ENCODE data around the gene PERCC1.
A peak's percentile ranks its signal among the peaks of the same experiment; 100 is the strongest.

Gene PERCC1

DNA sequence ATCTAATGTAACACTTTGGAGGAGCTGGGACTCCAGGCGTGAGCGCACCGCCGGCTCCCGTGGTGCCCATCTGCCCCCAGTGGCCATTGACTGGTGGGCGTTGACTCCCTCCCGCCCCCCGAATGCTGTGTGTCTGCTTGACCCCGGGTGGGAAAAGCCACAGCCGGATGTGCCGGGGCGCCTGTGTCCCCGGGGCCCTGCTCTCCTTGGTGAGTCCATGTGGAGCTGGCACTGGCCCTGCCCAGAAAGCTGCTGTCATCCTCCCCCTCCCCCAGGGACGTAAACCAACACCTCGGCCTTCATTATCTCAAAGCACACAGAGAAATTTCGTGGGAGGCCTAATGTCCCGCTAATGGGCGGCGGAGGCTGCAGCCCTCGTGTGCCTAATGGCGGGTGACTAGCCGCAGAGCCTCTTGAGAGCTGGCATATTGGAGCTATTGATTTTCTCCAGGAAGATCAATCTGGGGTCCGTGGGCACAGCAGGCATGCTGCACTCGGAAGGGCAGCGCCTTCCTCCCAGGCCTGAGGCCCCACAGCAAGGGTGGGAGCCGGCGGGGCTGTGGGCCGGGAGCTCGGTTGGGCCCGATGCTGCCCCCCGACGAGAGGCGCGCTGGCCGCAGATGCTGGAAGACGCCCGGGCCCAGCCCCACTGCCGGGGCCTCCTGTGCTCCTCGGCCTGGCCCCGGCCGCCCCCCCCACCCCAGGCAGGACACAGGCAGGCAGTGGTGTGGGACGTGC lies 4.0 kb upstream of the PERCC1 start:
- ATAC-seq (no peak), DNase-seq (no peak)
- H3K4me1 Mint-ChIP-seq: peaks cover 32% of the 10 kb centered on the region
- peak overlapping the region in 1 of 2 donors; percentile 59 for H3K27ac Mint-ChIP-seq
- H3K4me3 Mint-ChIP-seq: no peak overlapping the region
- no peaks in the 10 kb centered on the region for H3K9me3 Mint-ChIP-seq
- H3K27me3 Mint-ChIP-seq: peaks cover 8% of the 10 kb centered on the region

GRCh38 chr16:1427473-1428461 lies 3.1 kb upstream of the PERCC1 start:
- peak overlapping the region; percentile 46 to 67 for H3K27ac Mint-ChIP-seq
- ATAC-seq (no peak), DNase-seq (no peak)
- H3K27me3 Mint-ChIP-seq: peaks cover 8% of the 10 kb centered on the region
- H3K9me3 Mint-ChIP-seq: no peaks in the 10 kb centered on the region
- H3K4me1 Mint-ChIP-seq: peaks cover 32% of the 10 kb centered on the region
- H3K4me3 Mint-ChIP-seq: peak overlapping the region in 1 of 2 donors; percentile 33

- DNase-seq: peak; percentile 63 to 74
- ATAC-seq: peak; percentile 76
- Mint-ChIP-seq H3K4me1 (peaks cover 25% of the 10 kb centered on the region), H3K4me3 (peak overlapping the region in 1 of 2 donors; percentile 33), H3K27me3 (peaks cover 8% of the 10 kb centered on the region), H3K27ac (peak overlapping the region; percentile 46 to 67), H3K9me3 (no peaks in the 10 kb centered on the region)
These were observed 2.4 kb upstream of the PERCC1 start for GRCh38 chr16:1428511-1428910.

DNA sequence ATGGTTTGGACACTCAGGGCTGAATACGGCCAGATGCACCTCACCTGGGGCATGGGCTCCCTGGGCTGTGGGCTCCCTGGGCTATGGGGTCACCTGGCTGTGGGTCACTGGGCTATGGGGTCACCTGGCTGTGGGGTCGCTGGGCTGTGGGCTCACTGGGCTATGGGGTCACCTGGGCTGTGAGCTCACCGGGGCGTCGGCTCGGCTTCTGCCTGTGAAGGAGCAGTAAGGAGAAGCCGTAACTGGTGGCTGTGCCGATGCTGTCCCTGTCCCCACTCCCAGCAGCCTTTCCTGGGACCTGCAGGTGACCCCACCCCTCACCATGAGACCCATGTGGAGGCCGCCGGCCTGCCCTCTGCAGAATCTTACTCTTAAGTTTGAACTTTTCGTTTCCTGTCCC lies 1.9 kb upstream of the PERCC1 start:
- no peak for ATAC-seq
- peaks cover 8% of the 10 kb centered on the region for H3K27me3 Mint-ChIP-seq
- H3K27ac Mint-ChIP-seq: peak overlapping the region; percentile 30 to 71
- no peaks in the 10 kb centered on the region for H3K9me3 Mint-ChIP-seq
- H3K4me3 Mint-ChIP-seq: peak overlapping the region in 1 of 2 donors; percentile 52
- H3K4me1 Mint-ChIP-seq: peaks cover 22% of the 10 kb centered on the region
- DNase-seq: no peak

GRCh38 chr16:1429631-1430030 lies 1.2 kb upstream of the PERCC1 start:
- no peak for DNase-seq
- Mint-ChIP-seq H3K4me3 (peak overlapping the region in 1 of 2 donors; percentile 41), H3K4me1 (peaks cover 22% of the 10 kb centered on the region), H3K27ac (peak overlapping the region in 1 of 2 donors; percentile 78), H3K9me3 (no peaks in the 10 kb centered on the region), H3K27me3 (peaks cover 8% of the 10 kb centered on the region)
- no peak for ATAC-seq

DNA sequence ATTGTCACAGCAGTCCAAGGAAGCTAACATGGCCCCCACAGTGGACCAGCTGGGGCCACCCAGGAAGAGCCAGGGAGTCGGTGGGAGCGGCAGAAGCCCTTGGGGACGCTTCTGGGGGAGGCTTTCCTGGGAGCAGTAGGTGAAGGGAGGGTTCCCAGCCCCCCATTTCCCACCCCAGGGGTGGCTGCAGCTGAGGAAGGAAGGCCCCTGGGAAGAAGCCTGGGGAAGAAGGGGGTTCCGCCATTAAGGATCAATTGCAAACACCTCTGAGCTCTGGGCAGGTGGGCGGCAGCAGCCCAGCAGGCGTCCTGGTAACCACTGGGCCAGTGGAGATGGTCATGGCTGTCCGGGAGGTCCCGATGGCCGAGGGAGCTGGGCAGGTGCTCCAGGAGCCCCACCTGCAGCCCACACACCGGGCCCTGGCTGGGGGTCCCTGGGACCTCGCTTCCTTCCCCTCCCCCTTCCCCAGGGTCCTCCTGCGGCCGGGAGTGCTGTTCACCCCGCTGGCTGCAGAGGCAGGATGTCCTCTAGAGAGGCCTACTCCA lies 592 bp upstream of the PERCC1 start:
- peak overlapping the region in 1 of 2 donors; percentile 41 for H3K4me3 Mint-ChIP-seq
- ATAC-seq: no peak
- peaks cover 8% of the 10 kb centered on the region for H3K27me3 Mint-ChIP-seq
- DNase-seq: no peak
- H3K9me3 Mint-ChIP-seq: no peaks in the 10 kb centered on the region
- H3K27ac Mint-ChIP-seq: no peak overlapping the region
- H3K4me1 Mint-ChIP-seq: peaks cover 22% of the 10 kb centered on the region

DNA sequence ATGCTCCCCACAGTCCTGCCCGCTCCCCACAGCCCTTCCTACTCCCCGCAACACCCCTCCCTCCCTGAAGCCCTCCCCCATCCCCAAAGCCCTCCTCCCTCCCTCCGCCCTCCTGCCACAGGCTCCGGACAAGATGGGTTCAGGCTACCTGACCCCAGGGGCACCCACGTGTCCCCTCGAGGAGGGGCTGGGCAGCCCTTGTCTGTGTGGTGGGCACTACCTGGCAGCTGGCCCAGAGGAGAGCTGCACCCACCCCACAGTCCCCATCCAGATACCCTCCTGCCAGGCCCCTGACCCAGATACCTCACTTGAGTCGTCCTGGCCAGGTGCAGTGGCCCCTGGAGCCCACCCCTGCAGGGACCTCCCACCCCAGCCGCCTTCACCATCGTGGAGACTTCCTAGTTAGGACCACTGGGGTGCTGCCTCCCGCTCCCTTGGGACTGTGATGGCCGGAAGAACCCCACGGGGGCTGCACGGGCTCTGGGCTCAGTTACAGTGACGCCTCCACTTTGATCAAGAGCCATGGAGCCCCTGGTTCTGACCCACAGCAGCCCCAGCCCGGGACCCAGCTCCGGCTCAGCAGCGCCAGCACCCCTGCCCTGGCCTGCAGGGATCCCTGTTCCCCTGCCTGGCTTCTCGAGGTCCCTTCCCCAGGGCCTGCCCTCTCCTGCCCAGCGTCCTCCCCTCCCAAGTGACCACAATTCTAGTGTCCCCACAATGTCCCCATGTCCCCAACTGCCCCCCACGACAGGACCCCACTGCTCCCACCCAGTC lies 806 bp downstream of the PERCC1 start:
- no peaks in the 10 kb centered on the region for H3K9me3 Mint-ChIP-seq
- peak overlapping the region; percentile 72 to 81 for H3K4me3 Mint-ChIP-seq
- H3K27ac Mint-ChIP-seq: peak overlapping the region; percentile 92 to 94
- H3K27me3 Mint-ChIP-seq: peaks cover 8% of the 10 kb centered on the region
- ATAC-seq (no peak), DNase-seq (no peak)
- peaks cover 22% of the 10 kb centered on the region for H3K4me1 Mint-ChIP-seq

DNA sequence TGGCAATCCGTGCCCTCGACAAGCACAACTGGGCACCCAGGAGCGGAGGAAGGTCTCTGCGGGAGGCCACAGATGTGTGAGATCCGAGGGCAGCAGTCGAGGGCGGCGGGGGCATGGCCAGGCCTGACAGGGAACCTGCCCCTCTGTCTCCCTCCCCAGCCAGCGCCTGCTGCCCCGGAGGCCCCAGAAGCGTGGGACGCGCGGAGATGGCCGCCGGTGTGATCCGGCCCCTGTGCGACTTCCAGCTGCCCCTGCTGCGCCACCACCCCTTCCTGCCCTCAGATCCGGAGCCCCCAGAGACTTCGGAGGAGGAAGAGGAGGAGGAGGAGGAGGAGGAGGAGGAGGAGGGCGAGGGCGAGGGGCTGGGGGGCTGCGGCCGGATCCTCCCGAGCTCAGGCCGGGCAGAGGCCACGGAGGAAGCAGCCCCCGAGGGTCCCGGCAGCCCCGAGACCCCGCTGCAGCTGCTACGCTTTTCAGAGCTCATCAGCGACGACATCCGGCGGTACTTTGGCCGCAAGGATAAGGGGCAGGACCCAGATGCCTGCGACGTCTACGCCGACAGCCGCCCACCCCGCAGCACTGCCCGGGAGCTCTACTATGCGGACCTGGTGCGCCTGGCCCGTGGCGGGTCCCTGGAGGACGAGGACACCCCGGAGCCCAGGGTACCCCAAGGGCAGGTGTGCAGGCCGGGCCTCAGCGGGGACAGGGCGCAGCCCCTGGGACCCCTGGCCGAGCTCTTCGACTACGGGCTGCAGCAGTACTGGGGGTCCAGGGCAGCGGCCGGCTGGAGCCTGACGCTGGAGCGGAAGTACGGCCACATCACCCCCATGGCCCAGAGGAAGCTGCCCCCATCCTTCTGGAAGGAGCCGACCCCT lies 1.7 kb downstream of the PERCC1 start:
- Mint-ChIP-seq H3K4me1 (peaks cover 22% of the 10 kb centered on the region), H3K9me3 (no peaks in the 10 kb centered on the region), H3K4me3 (peak overlapping the region; percentile 72 to 81), H3K27ac (peak overlapping the region; percentile 92 to 94), H3K27me3 (peaks cover 8% of the 10 kb centered on the region)
- peak; percentile 34 for ATAC-seq
- peak in 1 of 2 donors; percentile 34 for DNase-seq

- Mint-ChIP-seq H3K4me1 (peaks cover 22% of the 10 kb centered on the region), H3K27ac (peak overlapping the region in 1 of 2 donors; percentile 13), H3K27me3 (peaks cover 8% of the 10 kb centered on the region), H3K4me3 (peak overlapping the region in 1 of 2 donors; percentile 81), H3K9me3 (no peaks in the 10 kb centered on the region)
- no peak for DNase-seq
- no peak for ATAC-seq
These were observed 2.3 kb downstream of the PERCC1 start for GRCh38 chr16:1433263-1433560.

DNA sequence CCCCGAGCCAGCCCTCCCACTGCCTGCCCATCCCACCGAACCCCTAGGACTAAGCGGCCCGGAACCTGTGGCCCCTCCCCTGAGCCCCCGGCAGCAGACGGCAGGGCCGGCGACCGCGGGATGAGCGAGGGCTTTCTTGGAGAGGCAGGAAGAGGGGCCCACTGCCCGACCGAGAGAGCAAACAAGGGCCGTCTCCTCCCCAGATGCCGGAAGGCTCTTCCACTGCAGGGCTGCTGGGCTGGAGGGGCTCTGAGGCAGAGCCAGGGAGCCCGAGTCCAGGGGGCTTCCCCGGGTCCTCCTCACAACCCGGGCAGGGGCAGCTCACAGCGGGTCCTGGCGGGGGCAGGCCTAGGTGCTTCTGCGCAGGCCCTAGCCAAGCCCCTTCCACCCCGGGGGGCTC lies 2.9 kb downstream of the PERCC1 start:
- H3K9me3 Mint-ChIP-seq: no peaks in the 10 kb centered on the region
- H3K27me3 Mint-ChIP-seq: peaks cover 8% of the 10 kb centered on the region
- DNase-seq: no peak
- ATAC-seq: no peak
- H3K4me3 Mint-ChIP-seq: peak overlapping the region in 1 of 2 donors; percentile 81
- H3K27ac Mint-ChIP-seq: peak overlapping the region in 1 of 2 donors; percentile 54
- peaks cover 22% of the 10 kb centered on the region for H3K4me1 Mint-ChIP-seq

- H3K9me3 Mint-ChIP-seq: no peaks in the 10 kb centered on the region
- no peak overlapping the region for H3K4me3 Mint-ChIP-seq
- H3K27me3 Mint-ChIP-seq: peaks cover 3% of the 10 kb centered on the region
- H3K27ac Mint-ChIP-seq: no peak overlapping the region
- ATAC-seq (no peak), DNase-seq (no peak)
- H3K4me1 Mint-ChIP-seq: peaks cover 13% of the 10 kb centered on the region
These were observed 4.0 kb downstream of the PERCC1 start for GRCh38 chr16:1434644-1435592.

DNA sequence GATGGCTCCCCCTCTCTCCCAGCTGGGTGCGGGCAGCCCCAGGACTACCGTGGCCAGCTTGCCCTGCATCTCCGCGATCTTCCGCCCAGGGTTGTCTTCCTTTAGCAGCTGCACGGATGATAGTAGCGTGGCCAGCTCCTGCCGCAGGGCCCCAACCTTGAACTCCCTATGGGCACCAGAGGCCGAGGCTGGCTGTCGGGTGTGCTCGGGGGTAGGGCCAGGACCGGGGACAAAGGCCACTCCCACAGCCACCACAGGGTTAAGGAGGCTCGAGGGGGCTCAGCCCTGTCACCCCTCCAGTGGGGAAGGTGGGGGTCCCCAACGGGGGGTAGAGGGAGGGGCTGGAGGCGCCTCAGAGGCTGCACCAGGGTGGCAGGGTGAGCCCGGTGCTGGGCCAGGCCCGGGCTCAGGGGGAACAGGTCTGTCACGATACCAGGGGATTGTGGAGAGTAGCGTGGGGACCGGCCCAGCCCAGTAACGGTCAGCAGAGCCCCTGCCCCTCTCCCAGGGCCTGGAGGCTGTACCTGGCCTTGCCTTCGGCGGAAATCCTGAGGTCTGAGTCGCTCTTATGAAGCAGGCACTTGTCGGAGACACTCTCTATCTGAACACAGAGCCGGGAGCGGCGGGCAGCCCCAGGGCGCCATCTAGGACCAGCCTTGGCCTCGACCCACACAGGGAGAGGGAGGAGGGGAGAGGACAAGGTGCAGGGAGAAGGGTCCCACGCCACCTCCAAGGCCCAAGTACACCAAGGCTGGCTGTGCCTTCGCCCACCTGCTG lies 5.2 kb downstream of the PERCC1 start:
- H3K27ac Mint-ChIP-seq: no peak overlapping the region
- DNase-seq (no peak), ATAC-seq (no peak)
- peaks cover 8% of the 10 kb centered on the region for H3K4me1 Mint-ChIP-seq
- H3K9me3 Mint-ChIP-seq: no peaks in the 10 kb centered on the region
- no peak overlapping the region for H3K4me3 Mint-ChIP-seq
- H3K27me3 Mint-ChIP-seq: no peaks in the 10 kb centered on the region
